Stimulated activated naive CD8-positive, alpha-beta T cell treated with anti-CD3 and anti-CD28 coated beads, Interleukin-15, Interleukin-2, amounts not matched to agents 100 U/mL and 50 U/mL, for 24 hours (primary cell): Measurements from ENCODE around the gene NOXO1.

Source experiments
- ATAC-seq: fragments of 150-1000 bp; cut with Tn5 transposase; one replicate; pipeline ENCODE4 v1.10.0; 2021
- DNase-seq: peaks from one replicate; pipeline ENCODE4 v3.0.0; 2021

Gene NOXO1

DNA sequence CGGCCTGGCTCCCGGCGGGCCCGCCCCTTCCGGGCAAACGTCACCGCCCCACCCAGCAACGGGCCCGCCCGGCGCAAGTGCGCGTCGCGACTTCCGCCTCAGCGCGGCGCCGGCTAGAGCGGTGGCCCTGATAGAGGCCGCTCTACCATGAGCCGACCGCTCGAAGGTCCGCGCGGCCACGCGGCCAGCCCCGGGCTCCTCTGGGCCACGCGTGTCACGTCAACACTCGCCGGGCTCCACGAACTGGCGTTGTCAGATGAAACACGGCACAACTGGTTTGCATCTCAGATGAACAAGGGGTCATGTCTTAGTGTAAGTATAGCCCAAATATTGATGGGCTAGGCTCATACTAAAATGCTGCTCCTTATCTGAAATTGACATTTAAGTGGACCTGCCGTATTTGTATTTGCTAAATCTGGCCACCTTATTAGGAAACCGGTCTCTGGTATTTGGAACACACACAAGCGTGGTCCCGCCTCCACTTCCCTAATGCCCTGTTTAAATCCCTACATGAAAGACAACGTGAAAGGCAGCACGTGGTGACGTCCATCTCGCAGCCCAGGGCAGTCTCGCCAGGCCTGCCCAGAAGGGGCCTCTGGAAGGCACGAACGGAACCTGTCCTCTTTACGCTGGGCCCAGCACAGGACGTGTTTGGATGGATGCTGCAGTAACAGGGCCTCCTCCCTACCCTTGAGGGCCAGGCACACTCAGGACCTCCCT, 28.7 kb upstream of the NOXO1 start, which contains the start of gene ZNF598:
TSS of gene ZNF598 (minus strand) at position 31 of the 720 bp plus-strand sequence.
- DNase-seq (peak; percentile 89), ATAC-seq (peak; percentile 96)

DNA sequence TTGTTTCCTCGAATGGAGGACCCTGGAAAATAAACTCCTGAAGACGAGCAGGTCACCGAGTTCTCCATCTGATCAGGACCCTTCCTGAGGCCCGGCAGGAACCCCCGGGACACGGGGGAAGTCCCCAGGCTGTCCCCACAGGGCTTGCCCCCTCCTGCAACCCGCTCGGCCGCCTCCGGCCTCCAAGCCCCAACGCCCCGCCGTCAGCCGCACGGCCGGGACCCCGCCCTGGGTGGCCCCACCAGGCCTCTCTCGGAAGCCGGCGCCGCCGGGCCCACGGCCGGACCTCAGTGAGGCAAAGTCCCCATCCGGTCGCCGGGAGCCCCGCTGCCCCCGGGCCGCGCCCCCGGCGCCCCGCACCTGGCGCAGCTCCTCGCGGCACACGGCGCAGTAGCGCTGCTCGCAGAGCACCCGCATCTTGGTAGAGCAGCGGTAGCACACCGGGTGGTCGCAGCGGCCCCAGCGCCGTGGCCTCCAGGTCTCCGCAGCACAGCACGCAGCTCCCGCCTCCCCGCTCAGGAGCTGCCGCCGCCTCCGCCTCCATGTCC, 28.0 kb upstream of the NOXO1 start:
- DNase-seq (peak; percentile 44), ATAC-seq (peak; percentile 17)

DNA sequence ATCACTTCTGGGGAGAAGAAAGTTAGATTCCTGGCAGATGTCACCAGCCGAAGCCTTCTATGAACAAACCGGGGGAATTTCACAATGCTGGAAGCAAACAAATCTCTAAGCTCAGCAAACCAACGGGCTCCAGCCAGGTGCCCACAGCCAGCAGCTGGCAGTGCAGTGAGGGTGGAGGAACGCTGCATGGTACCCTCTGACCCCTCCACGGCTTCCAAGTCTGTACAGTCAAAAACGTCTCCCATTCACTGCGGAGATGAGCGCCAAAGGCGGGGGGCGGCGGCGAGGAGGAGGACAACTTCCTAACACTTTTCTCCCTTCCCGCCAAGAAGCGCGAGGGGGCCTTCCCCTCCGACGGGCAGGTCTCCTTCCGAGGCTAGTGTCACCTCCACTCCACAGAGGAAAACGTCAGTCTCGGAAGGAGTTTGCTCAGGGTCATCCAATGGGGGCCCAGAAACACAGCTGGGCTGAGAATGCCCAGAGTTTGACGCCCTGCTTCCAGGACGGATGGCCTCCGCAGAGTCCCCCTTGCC, 27.4 kb upstream of the NOXO1 start:
- no peak for ATAC-seq

DNA sequence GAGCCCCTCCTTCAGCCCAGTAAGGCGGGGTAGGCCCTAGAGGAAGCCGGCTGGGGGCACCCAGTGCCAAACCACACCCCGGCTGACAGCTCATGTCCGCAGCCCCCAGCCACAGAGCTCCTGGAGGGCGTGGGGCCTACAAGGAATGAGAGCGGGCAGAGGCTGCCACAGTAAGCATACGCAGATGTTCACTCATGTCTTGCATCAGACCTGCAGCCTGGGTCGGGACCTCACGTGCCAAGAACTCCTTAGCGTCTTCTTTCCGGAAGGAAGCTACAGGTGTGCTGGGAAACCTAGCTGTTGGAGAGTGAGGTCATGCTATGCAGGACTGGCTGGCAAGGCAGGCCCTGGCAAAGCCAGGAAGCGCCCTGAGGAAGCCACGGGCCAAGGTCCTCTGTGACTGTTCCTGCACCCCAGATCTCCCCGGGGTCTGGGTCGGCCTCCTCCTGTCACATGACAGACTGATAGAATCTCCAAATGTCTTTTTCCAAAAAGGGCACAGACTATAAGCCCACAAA, 26.8 kb upstream of the NOXO1 start:
- DNase-seq: peak; percentile 61
- peak; percentile 20 for ATAC-seq

More for the DNA sequence above, 27.4 kb upstream of the NOXO1 start:
- DNase-seq: peak; percentile 64

DNA sequence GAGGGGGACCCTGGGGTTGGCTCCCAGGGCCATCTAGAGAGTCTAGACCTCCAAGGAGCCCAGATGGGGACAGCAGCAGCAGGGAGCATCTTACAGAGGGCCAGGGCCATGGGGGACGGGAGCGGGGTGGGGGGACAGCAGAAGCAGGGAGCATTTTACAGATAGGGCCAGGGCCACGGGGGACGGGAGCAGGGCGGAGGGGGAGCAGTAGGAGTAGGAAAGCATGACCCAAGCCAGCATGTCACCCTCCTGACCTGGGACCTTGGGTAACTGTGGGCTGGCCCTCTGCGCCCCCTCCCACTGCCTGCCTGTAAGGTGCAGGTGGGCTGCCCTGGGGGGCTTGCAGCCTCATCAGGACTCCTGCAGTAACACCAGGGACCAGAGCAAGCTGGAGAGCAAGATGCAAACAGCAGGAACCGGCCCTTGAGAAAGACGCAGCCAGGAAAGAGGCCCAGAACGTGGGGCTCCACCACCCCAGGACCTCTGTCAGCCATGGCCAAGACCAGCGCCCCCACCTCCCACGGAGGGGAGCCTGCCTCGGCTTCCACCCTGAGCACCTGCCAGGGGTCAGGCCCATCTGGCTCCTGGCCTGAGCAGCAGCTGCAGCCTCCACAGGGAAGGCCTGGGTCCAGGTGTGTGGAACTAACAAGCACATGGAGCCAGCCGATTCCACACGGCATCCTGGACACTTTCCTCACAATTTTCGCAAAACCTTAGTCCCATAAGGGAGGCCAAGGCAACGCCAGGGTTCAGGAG, 26.0 kb upstream of the NOXO1 start:
- ATAC-seq: no peak
- no peak for DNase-seq

DNA sequence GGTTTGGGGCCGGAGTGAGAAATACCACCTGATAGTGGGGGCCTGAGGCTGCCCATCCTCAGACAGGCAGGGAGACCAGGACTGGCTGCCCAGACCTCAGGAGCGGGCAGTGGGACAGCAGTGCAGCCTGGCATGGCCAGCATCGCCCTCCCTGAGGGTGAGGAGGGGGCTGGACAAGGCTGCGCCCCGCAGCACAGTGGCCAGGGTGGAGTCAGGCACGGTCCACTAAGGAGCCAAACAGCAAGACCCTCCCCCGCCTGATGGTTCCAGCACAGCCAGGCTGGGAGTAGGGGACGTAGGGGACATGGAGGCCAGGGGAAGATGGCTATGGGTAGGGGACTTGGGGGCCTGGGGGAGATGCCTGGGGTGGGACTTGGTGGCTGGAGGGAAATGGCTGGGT, 25.0 kb upstream of the NOXO1 start:
- ATAC-seq (no peak), DNase-seq (no peak)

DNA sequence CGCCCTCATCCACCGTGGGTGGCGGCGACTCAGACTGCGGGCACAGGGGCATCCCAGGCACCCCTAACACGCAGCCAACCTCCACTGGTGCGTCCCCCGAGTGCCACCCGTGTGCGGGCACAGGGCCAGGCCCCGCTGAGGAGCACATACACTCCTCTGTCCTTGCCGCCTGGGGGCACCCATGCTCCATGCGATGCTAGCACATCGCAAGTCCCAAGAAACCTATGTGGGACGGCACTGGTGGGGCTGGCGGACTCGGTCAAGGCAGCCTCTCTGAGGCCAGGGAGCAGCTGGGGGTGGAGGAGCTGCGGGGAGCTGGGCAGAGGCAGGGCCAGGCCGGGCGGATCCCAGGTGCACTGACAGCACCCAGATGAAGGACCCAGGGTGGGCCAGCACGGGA, 24.4 kb upstream of the NOXO1 start:
- ATAC-seq (no peak), DNase-seq (no peak)

DNA sequence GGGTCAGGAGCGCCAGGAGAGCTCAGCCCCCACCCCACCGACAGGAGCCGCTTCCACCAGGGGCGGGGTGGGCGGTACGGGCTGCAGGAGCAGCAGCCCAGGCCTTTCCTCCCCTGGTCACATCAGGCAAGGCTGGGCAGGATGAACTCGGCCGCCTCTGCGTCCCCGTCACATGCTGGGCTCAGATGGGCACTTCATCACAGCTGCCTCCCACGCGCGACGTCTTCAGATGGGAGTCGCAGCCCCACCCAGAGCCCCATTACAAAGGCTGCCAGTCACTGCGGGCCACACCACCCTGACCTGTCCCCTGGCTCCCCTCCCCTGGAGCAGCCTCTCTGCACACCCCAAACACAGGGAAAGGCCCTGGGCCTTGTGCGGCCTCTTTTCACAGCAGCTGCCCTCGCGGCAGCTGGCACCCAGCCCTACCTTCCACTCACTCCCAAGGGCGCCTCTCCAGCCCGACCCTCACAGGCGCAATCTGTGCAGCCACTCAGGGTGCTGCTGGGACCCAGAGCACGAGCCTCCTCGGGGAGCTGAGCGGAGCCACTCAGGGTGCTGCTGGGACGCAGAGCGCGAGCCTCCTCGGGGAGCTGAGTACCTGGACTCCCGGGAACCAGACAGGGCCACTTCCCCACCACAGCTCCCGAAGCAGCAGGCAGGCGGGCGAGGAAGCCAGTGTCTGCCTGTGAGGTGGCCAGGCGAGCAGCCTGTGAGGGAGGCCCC, 23.7 kb upstream of the NOXO1 start:
- DNase-seq: no peak
- ATAC-seq: no peak

DNA sequence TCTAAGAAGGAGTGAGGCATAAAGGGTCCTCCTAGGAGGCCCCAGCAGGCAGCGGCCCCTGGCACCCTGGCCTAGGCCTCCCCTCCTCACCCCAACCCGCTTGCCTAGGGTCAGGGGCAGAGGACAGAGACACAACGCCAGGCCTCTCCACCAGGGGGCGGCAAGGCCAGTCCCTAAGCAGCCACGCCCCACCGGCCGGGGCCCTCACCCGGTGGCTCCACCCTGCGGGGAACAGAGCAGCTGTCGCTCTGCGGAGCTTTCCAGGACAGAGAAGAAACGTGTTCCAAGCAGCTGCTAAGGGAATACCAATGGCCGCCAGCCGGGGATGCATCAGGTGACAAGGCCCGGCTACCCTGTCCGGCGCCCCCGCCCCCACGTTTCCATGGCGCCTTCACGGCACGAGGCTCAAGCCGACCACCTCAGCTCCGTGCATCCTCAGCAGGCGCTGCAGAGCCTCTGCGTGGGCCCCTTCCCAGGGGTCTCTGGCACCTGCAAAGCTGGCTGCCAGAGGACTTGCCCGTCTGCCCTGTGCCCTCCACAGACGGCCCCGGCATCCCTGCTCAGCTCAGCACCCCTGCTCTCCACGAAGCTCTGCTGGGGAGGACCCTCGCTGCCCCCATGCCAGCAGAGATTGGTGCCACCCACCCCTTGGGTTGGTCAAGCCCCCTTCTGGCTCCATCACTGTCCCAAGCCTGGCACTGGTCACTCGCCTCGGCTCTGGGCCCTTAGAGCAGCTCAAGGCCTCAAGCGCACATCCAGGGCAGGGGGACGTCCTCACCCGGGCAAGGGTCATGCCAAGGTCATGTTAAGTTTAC, 22.8 kb upstream of the NOXO1 start:
- peak; percentile 94 for DNase-seq
- ATAC-seq: peak; percentile 83

DNA sequence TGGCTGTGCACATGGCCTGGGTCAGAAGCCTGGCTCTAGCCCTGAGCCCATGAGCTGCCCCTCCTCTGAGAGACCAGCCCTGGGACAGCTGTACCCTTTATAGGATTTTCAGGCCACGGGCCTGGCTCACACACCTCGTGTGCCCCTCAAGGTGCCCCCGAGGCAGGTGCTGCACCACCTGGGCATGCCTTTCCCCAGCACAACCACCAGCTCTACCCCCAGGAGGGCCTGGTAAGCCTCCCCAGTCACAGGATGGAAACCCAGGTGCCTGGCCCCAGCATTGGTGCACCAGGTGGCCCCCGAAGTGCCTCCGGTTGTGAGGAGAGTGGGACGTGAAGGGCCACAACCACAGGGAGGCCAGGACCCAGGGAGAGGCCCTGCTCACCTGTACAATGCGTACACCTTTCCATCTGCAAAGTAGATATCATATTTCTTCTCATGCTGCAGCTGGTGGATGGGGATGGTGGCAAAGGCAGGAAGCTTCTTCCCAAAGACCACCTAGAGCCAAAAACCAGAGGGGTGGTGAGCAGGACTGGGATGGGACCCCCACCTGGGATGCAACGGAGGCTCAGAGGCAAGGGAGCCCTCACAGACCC, 22.1 kb upstream of the NOXO1 start:
- DNase-seq (no peak), ATAC-seq (no peak)

DNA sequence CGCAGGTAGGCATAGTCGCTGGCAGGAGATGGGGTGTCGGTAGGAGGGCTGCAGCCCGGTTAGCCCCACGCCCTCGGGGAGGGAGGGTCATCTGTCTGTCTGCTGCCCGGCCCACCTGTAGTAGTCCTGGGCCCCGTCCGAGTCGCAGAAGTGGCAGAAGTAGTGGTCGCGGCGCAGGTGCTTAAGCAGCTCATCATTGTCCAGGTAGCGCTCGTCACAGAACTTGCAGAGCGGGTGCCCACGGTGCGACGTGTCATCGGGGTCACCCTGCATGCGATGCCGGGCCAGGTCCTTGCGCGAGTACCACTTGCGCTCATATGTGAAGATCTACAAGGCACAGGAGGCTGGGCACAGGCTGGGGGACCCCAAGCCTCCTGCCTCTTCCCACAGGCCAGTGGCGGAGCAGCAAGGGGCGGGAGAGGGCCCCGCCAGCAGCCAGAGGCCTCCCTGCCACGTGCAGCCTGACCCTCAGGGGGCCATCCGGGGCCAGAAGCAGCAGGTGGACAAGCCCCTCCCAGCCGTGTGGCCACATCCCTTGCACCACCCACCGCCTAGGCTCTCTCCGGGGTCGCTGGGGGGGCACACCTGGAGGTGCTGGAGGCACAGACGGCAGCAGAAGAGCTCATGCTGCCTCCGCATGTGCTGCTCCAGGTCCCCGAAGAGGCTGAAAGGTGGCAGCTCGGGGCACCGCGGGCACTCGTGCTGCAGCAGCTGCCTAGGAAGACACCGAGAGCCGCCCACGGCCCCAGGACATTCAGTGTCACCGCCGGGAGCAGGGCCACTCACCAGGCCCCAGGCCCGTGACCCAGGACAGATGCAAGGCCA, 21.3 kb upstream of the NOXO1 start:
- no peak for ATAC-seq
- DNase-seq: no peak

DNA sequence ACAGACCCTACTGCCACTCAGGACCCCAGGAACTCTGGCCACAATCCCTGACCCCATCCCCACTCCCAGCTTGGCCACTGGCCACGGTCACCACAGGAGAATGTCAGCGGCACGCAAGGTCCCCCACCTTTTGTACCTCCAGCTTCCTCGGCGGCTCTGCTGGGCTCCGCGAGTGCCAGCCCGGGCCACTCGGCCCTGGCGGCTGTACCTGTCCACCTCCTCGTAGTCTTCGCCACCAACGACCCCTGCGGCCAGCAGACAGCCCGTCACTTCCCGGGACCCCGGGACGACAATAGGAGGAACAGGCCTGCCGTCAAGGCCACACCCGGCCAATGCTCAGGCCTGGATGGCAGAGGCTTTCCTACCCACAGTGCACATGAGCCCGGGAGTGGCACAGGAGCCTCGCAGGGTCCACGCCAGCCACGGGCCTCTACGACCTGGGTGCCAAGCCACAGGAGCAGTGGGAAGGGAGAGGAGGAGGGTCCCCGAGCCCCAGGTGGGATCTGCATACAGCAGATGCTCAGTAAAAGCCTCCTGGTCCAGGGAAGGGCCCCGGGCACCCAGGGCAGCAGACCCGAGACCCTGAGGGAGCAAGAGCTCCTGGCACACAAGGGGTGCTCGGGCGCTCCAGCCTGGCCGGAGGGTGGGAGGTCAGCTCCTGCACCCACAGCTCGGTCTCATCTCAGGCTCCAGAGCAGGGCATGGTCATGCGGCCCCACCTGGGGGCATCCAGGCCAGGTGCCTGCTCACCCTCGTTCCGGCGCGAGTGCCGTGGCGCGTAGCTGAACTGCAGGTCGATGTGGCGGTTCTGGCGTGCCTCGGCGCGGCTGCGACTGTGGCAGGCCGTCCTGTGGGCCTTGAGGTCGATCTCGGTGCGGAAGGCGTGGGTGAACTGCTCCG, 20.4 kb upstream of the NOXO1 start:
- ATAC-seq: no peak
- DNase-seq: no peak

DNA sequence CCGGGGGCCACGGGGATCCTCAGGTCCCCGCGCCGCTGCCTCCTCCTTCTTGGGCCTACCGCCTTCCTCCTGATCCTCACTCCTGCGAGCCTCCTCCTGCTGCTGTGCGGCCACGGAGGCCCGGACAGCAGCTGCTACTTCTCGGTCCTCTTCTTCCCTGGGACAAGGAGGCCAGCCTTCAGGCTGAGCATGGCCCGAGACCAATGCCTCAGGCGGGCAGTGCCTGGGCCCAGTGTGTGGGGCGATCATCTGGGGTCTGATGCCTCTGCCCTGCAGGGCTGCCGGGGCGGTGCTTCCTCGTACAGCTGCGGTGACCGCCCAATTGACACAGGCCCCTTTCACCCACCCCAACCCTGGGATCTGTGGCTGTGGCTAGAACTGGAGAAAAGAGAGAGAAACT, 19.8 kb upstream of the NOXO1 start:
- ATAC-seq (no peak), DNase-seq (no peak)

DNA sequence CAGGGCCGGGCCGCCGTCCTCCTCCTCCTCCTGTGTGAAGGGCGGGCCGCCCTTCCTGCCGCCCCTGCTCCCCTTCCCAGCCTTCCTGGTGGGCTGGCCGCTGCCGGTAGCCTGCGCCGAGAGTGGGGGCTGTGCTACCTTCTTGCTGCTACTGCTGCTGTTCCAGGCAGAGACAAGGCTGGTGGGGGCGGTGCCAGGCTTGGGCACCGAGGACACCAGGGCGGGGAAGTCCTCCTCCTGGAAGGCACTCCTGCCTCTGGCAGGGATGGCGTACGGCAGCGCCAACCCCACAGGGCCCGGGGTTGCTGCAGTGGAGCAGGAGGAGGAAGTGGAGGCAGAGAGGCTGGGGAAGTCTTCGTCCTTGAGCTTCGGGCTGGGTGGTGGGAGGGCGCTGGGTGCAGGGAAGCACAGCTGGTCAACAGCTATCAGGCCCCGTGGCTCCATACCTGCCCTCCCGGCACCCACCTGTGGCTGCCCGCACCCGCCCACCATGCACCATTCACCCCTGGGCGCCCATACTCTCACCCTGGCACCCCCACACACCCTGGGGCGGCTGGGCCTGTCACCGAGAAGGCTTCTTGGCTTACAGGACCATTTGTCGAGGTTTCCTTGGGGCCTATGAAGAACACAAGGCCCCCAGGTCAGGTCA, 18.7 kb upstream of the NOXO1 start:
- ATAC-seq (no peak), DNase-seq (no peak)

DNA sequence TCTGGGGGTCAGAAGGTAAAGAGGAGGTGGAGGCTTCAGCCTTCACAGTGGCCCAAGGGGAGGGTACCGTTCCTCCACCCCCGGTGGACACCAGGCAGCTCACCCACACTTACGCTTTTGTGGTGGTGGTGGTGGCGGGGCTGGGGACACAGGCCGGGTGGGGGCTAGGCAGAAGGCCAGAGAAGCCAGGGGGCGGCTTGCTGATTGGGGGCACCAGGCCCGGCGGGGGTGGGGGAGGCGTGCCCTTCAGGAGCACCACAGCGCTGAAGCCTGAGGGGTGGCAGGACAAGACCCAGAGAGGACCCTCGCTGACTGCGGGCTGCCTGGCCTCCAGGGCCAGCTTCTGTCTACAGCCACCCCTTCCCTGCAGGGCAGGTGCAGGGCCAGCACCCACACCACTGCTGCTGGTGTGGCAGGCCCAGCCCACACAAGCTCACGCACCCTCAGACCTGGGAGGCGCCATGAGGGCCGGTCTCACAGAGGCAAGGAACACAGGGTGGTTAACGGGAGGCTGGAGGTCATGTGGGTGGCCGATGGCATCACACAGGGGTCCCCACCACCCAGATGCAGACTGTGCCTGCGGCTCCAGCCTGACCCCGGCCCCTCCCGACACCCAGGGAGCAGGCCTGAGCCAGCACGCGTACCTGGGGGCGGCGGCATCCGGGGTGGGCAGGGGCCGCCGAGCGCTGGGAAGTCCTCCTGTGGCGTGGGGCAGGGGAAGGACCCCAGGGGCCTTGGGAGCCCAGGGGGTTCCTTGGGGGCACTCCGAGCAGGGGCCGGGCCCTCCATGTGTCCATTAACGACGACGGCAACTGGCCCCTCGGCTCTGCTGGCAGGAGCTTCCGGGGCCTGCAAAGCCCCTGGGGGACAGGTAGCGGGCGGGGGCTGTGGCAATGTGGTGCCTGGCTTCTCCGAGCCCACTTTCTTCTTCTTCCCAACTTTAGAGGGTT, 17.9 kb upstream of the NOXO1 start:
- no peak for ATAC-seq

DNA sequence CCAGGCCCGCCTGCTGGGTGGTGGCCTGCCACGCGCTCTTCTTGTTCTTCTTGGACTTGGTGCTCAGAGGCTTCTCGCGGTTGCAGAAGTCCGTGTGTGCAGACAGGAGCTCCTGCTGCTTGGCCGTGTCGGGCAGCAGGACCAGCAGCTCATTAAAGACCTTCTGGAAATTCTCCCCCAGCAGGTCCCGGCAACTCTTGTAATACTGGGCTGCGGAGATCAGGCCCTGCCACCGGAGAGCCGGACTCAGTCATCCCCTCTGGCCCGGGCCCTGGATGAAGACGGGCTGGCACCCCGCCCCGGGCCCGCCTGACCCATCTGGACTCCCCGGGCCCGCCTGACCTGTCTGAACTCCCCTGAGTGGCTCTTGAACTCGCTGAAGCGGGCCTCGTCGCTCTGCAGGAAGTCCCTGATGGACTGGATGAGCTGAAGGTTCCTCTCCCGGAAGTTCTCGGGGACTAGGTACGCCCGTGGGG, 17.1 kb upstream of the NOXO1 start:
- ATAC-seq (no peak), DNase-seq (no peak)

More for the DNA sequence above, 17.9 kb upstream of the NOXO1 start:
- DNase-seq: no peak
